Vagina (tissue), 2 donors: ENCODE data around the gene NFAM1.

ENCODE experiments used
- POLR2A ChIP-seq, 2 donors: fragments of 450-650 bp; IDR thresholded peaks; one replicate each; pipeline ENCODE4 v1.6.1; 2017; ENCODE audit warnings: antibody characterized with exemption in 2 of 2, mild to moderate bottlenecking in 2 of 2, moderate library complexity in 2 of 2
- POLR2AphosphoS5 ChIP-seq, 2 donors: sonication (generic); formaldehyde crosslinking; IDR thresholded peaks; one replicate each; pipeline ENCODE4 v1.9.0; 2017; ENCODE audit warnings: antibody characterized with exemption in 2 of 2, mild to moderate bottlenecking in 2 of 2, low read depth in 1 of 2; ENCODE audit not compliant: insufficient read depth in 1 of 2

DNA sequence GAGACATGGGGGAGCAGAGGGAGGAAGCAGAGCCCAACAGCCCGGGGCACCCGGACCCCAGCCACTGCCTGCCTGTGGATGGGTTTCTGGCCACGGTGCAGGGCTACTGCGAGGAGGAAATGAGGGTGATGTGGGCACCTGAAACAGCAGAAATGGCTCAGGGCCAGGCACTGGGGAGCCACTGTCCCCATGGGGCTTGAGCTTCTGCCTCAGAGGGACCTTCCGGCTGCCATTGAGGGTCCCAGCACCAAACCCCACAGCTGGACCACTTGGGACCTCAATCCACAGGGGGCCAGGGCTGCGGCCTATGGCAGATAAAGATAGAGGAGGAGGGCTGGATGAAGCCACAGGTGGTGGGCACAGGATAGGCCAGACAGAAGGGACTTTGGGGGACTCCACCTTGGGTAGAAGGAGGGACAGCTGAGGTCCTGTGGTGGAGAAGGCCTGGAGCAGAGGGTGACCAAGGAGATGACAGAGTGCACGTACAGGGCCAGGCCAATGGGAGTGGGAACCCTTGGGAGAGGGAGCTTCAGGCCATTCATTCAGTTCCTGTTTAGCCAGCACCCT lies 48.3 kb downstream of the NFAM1 start:
- no peak for TF ChIP-seq POLR2AphosphoS5 (IDR thresholded peaks at IDR 0.05; ENCODE audit: insufficient read depth in 1 of 2, low read depth in 1 of 2)
- TF ChIP-seq POLR2A (IDR thresholded peaks at IDR 0.05): no peak
